GM21515 (cell line): ENCODE measurements around the gene TLL1.

Source experiments
- ATAC-seq: cut with Tn5 transposase; IDR thresholded peaks from one replicate; pipeline ENCODE4 v1.9.1; 2021; ENCODE audit not compliant: unreplicated experiment

The TLL1 gene

DNA sequence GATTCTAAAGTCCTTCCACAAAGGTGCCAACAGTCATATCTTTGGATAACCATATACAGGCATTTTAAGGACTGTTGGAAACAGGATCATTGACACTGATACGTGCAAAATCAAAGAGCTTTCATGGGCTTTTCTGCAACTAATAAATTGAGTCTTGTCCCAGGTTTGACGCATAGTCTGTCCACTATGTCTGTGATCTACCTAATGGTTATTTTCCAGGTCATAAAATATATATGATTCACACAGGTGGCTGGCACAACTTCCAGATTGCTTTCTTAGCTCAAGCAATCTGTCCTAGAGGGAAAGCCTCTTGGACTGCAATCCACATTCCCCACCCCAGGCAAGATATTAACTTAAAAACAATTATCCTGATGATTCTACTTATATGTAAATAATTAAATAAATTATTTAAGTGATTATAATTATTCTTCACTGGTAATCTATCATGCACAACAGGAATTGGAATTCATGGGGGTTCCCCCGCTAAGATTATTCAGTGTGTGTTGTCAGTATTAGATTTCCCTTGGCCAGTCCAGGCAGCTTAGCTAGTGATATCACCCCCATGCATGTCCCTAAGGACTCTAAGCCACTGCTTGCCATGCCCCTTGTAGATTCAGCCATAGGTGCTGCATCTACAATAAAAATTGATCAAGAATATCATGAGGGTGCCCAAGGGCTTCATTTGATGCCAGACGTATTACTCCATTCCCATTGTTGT lies 97.8 kb downstream of the TLL1 start:
- no peak for ATAC-seq

DNA sequence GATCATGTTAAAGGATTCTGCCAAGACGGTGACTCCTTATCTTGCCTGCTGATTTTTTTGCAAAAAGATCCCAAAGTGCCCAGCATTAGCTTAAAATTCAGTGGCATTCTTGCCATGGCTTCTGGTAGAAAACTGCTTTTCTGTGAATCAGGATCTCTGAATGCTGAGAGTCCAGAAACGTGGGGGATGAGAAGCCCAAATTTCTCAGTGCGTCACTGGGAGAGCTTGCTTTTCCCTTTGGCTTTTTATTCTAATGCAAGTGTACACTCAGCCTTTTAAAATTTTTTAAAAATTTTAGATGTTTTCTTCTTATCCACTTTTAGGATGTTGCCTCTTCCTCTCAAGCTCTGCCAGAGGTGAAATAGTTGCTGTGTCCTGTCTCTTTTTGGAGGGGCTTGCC lies 98.4 kb downstream of the TLL1 start:
- no peak for ATAC-seq

DNA sequence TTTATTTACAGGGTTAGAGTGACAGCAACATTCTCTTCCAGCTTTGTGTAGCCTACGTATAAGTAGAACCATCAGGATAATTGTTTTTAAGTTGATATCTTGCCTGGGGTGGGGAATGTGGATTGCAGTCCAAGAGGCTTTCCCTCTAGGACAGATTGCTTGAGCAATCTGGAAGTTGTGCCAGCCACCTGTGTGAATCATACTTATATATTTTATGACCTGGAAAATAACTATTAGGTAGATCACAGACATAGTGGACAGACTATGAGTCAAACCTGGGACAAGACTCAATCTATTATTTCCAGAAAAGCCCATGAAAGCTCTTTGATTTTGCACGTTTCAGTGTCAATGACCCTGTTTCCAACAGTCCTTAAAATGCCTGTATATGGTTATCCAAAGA lies 98.9 kb downstream of the TLL1 start:
- ATAC-seq, result no peak

DNA sequence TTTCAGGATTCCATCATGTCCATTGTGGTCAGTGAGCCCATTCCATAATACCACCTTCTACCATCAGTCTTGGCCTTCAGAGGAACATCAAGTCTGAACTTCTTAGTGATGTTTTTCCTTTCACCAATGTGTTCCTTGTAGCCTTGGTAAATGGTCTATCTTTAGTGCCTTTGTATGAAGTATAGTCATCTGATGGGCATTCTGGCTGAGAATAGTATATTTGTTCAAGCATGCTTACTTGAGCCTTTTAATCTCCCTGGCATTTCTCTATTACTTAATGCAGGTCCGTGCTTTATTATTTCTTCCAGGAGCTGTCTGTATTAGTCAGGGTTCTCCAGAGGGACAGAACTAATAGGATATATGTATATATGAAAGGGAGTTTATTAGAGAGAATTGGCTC lies 99.7 kb downstream of the TLL1 start:
- ATAC-seq, result no peak

DNA sequence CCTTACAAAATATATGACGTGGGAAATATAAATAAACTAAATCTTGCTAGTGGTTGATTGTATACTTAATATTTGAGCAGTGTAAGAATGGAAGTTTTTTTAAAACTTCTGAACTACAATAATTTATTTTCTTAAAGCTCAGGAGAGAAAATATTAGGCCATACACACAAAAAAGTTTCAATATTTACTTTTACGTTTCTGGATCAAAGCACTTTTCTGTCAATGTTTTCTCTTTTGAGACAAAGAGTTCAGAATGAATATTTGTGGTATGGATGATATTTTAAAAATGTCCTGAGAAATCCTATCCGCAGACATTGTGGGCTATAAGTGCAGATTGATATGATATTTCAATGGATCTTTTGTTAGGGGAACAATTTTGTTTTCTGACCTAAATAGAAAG lies 109.9 kb downstream of the TLL1 start:
- no peak for ATAC-seq

DNA sequence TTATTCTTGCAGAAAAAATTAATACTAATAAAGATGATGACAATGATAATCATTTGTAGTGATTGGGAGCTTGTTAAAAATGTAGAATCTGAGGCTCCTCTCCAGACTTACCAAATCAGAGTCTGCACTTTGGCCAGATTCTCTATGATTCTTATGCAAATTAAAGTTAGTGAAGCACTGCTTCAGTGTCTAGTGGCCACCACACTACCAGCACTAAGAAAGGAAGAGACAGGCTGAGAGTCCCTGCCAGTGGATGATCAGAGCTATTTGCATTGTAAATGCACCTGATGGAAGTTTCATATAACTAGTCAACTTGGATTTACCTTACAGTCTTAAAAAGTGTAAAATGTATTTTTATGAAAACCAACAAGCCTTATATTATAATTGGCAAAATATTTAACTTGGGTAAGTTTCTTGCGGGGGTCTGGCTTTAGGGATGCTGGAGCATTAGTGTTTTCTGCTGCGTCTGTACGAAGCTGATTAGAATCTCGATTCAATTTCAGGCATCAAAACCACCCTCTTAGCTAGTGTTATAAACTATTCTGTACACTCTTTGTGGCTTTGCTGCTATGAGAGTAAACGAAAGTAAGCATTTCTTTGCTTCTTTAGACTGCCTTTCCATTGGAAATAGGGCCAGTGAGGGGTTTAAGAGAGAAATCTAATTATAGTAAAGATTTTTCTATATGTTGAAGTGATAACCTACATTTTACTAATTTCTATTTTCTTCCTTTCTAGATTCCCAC lies 114.1 kb downstream of the TLL1 start:
- no peak for ATAC-seq

DNA sequence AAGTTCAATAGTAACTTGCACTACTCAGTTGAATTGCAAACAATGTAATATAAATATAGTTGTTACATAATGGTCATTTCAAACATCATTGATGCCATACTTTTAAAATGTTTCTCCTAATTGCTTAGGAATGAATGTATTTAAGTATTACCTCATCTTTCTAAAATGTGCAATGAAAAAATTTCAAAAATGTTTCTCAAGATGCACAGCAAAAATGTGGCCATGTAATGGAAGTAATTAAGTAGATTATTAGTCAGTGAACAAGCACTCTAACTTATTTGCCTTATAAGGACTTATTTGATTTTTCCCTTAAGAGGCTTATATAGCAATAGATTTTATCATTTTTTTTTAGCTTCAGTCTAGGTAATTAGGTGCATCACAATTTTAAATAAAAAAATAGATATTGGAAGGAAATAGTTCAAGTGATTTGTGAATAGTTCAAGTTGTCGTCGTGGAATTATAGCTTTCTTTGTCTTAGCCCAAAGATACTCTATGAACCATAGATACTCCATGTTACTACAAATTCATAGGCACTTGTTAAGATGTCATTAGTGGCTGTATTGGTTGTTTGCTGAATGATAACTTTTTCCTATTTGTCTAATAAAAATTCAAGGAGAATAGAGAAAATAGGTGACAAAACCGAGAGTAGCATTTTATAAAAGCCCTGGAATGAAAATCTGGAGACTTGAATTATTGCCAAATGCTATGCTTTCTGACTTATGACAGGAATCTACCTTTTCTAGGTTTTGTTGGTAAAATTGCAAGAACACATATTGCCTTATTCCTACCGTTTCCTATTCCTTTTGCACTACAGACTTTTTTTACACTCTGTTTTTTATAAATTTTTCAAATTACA lies 118.5 kb downstream of the TLL1 start:
- no peak for ATAC-seq

DNA sequence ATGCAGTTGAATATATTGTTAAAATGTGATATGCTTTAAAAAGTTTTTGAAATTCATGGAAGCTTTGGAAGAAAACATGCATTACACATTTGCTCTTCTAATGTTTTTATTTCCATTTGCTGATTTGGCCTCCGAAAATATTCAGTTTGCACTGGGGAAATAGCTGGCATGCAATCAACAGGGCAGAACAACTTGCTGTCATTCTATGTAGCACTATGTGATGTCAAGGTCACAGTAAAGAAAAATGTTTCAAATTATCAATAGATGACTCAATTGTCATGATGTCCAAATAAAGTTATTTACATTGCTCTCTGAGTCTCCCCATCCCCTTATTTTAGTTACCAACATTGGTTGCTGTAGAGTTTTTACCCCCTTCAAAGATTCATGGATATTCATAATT lies 119.2 kb downstream of the TLL1 start:
- no peak for ATAC-seq

DNA sequence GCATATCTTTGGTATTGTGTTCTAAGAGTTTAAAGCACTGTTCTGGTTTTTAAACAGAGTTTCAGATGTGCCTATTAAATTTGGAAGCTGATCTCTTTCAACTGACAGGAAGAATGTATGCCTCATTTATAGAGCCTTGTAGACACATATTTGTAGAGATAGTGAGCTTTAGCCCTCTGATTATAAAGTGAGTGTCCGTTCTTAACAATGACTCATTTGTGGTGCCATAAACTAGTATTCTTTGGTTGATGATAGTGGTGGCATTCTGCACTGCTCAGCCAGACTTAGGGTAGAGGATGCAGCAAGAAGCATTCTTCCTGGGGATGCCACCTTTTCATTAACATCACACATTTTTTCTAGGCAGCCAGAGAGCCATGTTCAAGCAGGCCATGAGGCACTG lies 121.7 kb downstream of the TLL1 start:
- no peak for ATAC-seq

DNA sequence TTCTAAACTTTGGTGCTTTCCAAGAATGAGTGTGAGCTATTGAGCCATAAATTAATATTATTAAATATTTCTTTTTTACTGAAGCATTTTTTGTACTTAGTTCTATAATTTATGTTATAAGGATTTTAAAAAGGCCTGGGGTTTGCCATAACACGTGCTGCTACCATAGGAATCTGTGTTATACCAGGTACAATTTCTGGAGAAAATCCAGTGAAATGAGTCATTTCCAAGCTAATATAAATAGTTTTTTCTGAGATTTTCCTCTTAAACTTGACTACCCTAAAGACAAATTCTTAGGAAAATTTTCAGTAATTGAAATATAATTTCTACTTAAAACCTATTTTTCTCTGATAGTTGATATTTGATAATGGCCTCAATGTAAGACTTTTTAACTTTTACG lies 130.8 kb downstream of the TLL1 start:
- no peak for ATAC-seq

DNA sequence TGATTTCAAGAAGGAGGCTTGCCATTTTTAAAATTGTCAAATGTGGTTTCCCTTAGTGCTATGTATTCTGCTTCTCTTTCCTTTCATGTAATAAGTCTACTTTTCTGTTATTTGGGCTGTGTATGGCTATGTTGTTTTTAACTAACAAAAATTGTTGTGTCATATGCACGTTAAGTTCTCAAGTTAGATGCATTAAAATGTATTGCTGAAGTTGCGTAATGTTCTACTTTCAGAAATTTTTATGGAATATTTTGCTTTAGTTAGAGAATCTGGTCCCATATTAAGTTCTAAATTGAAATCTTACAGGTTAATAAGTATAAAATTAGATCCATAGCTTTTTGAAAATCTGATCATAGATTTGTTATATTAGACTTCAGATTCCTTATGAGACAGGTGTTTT lies 133.2 kb downstream of the TLL1 start:
- no peak for ATAC-seq

DNA sequence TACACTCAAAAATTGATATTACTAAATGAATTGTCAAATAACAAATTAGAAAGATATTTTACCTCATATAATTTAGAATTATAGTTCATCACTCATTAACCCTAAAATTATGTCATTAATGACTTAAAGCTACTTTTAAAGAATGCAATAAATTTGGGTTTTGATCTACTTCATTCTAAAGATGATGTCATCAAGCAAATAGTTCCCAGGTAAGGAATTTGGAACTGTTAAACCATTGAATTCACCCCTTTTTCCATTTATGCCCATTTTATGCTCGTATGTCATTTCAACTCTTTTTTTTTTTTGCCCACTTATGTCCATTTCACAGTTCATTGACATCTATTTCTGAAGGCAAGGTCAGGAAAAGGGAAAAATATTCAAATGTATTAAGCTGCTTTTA lies 135.5 kb downstream of the TLL1 start:
- no peak for ATAC-seq

DNA sequence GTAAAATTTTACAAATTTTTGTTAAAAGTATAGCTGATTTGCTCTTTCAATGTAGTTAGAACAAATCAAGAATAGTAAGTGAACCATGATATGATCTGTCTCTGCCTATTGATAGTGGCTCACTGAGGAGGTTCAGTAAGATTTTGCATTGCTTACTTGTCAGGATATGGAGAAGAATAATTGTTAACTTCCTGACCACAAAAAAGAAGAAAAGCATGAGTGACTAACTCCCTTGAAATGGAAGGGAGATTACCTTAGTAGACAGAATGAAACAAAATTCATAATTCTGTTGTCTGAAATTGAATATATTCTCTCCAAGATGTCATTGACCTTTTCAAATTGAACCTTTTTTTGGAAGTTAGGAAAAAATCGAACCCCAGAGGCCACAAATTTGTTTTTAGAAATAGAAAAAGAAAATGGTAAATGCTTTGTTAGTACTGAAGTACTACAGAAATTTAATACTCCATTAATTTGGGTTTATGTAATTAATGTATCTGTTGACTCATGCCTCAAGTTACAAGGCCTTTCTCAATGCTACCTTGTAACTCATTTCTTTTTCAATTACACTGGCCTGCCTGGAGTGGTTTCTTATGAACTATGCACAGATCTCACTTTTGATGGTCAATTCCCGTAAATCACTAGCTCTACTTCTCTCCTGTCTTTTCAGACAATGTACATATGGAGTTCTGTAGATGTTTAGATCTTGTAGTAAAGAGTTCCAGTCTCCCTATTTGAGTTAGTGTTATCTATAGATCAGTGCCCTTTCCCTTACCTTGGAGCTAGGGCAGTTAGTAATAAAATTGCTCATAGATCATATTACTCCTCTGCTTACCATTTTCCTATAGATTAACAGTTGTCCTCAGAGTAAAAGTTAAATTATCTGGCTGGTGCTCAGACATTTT lies 139.3 kb downstream of the TLL1 start:
- ATAC-seq, result no peak

DNA sequence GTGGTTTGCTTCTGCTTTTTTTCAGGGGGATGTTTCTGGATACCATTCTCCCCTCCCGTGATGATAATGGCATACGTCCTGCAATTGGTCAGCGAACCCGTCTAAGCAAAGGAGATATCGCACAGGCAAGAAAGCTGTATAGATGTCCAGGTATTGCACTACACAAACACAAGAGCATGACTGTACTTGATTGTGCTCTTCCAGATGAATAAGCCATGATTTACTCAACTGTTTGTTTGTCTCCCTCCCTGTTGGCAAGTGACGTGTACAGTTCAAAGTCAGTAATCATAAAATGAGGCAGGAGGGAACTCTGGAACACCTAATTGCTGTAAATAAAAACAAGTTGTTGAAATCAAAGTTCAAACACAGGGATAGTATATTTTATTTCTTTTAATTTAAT lies 141.4 kb downstream of the TLL1 start:
- ATAC-seq, result no peak

DNA sequence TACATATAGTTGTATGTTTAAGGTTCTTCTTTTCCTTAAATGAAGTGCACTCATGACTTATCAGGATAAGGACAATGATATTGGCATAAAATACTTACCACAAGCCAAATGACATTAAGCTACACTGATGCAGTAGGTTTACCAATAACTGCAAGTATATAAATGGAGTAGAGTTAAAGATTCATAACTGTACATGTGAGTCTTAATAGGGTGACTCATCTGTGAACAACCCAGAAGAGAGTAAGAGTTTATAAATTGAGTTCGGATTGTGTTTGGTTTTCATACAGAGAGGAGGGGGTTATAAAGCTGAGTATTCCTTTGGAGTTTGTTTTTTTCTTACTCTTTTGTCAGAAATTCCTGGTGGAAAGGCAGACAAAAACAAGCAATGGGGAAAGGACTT lies 144.8 kb downstream of the TLL1 start:
- no peak for ATAC-seq

DNA sequence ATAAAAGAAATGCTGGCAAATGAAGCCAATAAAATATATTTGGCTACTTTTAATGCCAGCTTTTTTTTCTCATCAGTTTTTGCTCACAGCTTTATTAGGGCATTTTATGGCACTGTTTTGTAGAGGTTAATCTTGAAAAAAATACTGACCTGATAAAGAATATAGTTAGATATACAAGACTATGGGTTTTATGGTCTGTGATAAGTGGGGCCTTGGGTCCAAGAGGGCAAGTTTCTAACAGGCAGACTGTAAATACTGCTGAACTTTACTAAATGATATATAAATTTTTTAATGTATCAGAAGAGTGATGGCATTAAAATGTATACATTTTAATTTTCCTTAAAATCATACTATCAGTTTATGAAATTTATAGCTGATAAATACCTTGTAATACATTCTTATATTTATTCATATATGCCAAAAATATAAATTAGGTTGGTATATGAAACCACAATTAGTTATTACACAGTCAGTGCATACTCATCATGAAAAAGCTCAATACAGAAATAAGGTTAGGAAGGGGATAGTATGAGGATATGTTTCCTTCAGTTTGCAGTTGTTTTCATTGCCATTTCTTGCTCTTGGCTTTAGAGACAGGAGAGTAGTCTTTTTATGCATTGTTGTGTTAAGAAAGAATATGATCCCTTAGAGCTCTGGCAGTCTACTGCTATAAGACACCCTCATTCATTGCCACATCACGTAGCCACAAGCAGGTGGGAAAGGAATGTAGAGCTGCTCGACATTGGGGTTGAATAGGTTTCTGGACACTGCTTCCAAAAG lies 146.6 kb downstream of the TLL1 start:
- ATAC-seq, result no peak

DNA sequence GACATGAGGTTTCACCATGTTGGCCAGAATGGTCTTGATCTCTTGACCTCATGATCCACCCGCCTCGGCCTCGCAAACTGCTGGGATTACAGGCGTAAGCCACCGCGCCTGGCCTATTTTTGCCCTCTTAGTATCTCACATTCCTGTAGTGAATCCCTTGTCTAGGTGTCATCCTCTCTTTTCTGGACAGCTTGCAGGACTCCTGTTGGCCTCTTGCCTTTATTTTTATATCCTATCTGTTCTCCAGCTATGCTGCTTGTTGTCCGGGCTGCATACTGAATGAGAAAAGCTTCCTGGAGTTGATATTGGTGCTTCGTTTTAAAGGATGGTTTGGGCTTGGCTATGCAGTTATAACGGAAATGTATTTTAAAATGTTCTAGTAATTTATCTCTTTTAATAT lies 148.6 kb downstream of the TLL1 start:
- no peak for ATAC-seq

DNA sequence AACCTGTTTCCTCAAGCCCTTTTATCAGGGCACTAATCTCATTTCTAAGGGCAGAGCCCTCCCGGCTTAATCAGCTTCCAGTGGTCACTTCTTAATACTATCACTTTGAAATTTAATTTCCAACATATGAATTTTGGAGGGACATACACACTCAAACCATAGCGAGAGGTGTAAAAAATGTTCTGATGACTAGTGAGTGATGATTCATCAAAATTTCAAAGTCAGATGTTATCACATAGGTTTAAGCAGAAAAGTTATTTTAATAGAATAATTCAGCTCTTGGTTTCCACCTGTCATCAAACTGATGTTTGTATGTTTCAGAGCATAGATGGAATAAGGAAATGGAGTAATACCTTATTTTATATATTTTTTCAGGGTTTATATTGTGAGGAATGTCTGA lies 161.9 kb downstream of the TLL1 start:
- ATAC-seq, result no peak

DNA sequence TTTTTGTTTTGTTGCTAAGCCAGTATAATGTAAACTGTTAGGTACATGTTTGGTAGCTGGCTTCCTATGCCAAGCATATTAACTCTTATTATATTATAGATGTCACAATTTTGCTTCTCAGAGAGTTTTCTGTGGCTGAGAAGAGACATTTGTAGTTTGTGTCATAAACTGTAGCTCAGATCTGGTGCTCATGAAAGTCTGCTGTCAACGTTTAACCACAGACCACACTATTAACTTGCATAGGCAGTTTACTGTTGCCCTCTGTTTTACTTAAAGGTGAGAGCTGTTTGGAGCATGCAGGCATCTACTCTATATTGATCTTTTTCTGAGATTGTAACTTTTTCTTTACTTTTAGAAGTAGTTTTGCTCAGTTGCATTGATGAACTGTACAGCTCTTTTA lies 166.8 kb downstream of the TLL1 start:
- ATAC-seq, result no peak

DNA sequence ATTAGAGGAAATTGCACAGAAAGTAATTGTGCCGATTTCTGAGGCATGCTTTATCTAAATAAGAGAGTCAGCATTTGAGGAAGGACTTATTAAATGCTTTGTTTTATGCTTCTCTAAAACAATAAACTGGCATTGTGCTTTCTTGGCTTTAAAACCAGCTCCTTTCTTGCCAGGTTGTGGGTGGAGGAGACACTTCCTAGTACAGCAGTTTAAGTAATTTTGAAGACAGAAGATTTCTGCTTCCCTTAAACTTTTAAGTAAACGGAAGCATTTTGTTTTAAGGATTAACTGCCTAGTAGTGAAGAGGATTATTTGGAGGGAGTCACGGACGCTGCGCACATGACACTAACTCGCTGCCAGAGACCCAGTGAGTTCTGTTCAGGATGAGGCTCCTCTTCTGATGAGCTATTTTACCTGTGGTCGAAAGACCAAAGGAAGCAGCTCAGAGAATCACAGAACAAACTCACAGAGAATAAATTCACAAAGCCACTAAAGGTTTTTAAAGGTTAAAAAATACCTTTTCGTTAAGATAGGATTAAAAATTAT lies 169.5 kb downstream of the TLL1 start:
- no peak for ATAC-seq
